Measurements from ENCODE around the gene CDCP1. TPM values are rescaled to one million over a fixed set of nuclear protein-coding genes. Genes with fewer than 3 reads are reported as not detected.

Gene CDCP1
- total RNA-seq, 1 experiment from 2014 or later = 0.13 TPM

GRCh38 chr3:45092132-45093031 lies 53.8 kb downstream of the CDCP1 start:
- BruUV-seq (replicated peaks) = no TSS peak
- POLR2A ChIA-PET (ENCODE audit: low non-redundant PET) = no interaction called here

GRCh38 chr3:45090855-45091254 lies 55.3 kb downstream of the CDCP1 start:
- DNase-seq (ENCODE audit: low spot score) = no peak
- no peaks in the 10 kb centered on the region for H3K36me3 ChIP-seq (ENCODE audit: insufficient read depth, low read length, poor library complexity, severe bottlenecking)
- H3K4me3 ChIP-seq (ENCODE audit: low read depth, low read length, poor library complexity, severe bottlenecking) = no peak overlapping the region
- TF ChIP-seq CTCF (conservative IDR thresholded peaks at IDR 0.05; ENCODE audit: low read depth, low read length) (no peak), EZH2 (IDR thresholded peaks at IDR 0.05; ENCODE audit: borderline replicate concordance, low read depth, low read length, poor library complexity, severe bottlenecking) (no peak)
- H3K4me1 ChIP-seq (ENCODE audit: insufficient read depth, low read length, poor library complexity, severe bottlenecking) = no peaks in the 10 kb centered on the region
- H3K27me3 ChIP-seq (replicated peaks; ENCODE audit: insufficient read depth, low read depth, low read length, poor library complexity) = no peaks in the 10 kb centered on the region
- H3K9me3 ChIP-seq (ENCODE audit: low read depth, low read length, poor library complexity, severe bottlenecking) = no peaks in the 10 kb centered on the region
- intact Hi-C loops (cut with micrococcal nuclease; ENCODE audit: unreplicated experiment) = no loop called here
- H3K27ac ChIP-seq (ENCODE audit: low read depth, low read length, poor library complexity, severe bottlenecking) = no peak overlapping the region
- ChIA-PET CTCF (no interaction called here), POLR2A (ENCODE audit: low non-redundant PET) (no interaction called here)
- no TSS peak for BruUV-seq (replicated peaks)

More at GRCh38 chr3:45092132-45093031, 53.8 kb downstream of the CDCP1 start:
- CTCF ChIA-PET = no interaction called here
- no peak for TF ChIP-seq CTCF (conservative IDR thresholded peaks at IDR 0.05; ENCODE audit: low read depth, low read length)
- DNase-seq (ENCODE audit: low spot score) = no peak
- H3K9me3 ChIP-seq (ENCODE audit: low read depth, low read length, poor library complexity, severe bottlenecking) = no peaks in the 10 kb centered on the region
- H3K4me1 ChIP-seq (ENCODE audit: insufficient read depth, low read length, poor library complexity, severe bottlenecking) = no peaks in the 10 kb centered on the region
- no peak overlapping the region for H3K4me3 ChIP-seq (ENCODE audit: low read depth, low read length, poor library complexity, severe bottlenecking)
- no peaks in the 10 kb centered on the region for H3K27me3 ChIP-seq (replicated peaks; ENCODE audit: insufficient read depth, low read depth, low read length, poor library complexity)
- intact Hi-C loops (cut with micrococcal nuclease; ENCODE audit: unreplicated experiment) = no loop called here
- no peaks in the 10 kb centered on the region for H3K36me3 ChIP-seq (ENCODE audit: insufficient read depth, low read length, poor library complexity, severe bottlenecking)
- no peak overlapping the region for H3K27ac ChIP-seq (ENCODE audit: low read depth, low read length, poor library complexity, severe bottlenecking)

GRCh38 chr3:45088543-45089358 lies 57.4 kb downstream of the CDCP1 start:
- no peak overlapping the region for H3K4me3 ChIP-seq (ENCODE audit: low read depth, low read length, poor library complexity, severe bottlenecking)
- H3K9me3 ChIP-seq (ENCODE audit: low read depth, low read length, poor library complexity, severe bottlenecking) = no peaks in the 10 kb centered on the region
- TF ChIP-seq EZH2 (IDR thresholded peaks at IDR 0.05; ENCODE audit: borderline replicate concordance, low read depth, low read length, poor library complexity, severe bottlenecking) (no peak), CTCF (conservative IDR thresholded peaks at IDR 0.05; ENCODE audit: low read depth, low read length) (no peak)
- BruUV-seq (replicated peaks) = no TSS peak
- POLR2A ChIA-PET (ENCODE audit: low non-redundant PET) = no interaction called here
- H3K27me3 ChIP-seq (replicated peaks; ENCODE audit: insufficient read depth, low read depth, low read length, poor library complexity) = no peaks in the 10 kb centered on the region
- H3K4me1 ChIP-seq (ENCODE audit: insufficient read depth, low read length, poor library complexity, severe bottlenecking) = no peaks in the 10 kb centered on the region
- CTCF ChIA-PET = no interaction called here
- DNase-seq (ENCODE audit: low spot score) = no peak
- H3K36me3 ChIP-seq (ENCODE audit: insufficient read depth, low read length, poor library complexity, severe bottlenecking) = no peaks in the 10 kb centered on the region
- no peak overlapping the region for H3K27ac ChIP-seq (ENCODE audit: low read depth, low read length, poor library complexity, severe bottlenecking)
- intact Hi-C loops (cut with micrococcal nuclease; ENCODE audit: unreplicated experiment) = no loop called here
